ENCODE measurements around the gene IGLL1.

Gene IGLL1

DNA sequence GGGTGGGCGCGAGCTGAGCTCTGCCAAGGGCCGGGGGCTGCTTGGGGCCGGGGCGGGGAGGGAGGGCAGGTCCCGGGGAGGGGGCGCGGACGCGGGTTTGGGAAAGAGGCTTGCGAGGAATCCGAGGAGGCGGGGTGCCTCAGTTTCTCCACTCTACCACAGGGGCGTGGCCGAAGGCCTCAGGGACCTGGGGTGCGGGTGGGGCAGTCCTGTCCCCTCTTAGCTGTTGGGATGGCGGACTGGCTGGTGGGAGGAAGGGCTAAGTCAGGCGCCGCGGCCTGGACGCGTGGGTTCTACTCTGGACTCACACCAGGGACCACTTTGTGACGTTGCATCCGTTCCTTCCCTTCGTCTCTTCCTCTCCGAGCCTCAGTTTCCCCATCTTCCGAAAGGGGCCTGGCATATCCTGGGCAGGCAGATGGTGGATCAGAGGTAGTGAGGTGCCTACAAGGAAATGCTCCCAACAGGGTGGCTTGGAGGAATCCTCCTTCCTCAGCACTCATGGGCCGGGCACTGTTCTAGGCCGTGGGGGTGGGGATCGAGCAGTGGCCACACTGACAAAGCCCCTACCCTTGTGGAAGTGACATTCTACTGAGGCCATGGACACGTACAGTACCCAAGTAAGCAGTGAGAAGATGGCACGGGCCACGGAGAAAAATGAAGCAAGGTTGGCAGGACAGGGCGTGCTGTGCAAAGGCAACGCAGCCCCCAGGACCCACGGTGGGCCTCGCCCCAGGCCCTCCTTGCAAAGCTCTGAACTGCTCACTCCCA lies 13.2 kb downstream of the IGLL1 start:
- H3K9me2 ChIP-seq (replicated peaks; ENCODE audit: control insufficient read depth, low read length) = no peaks in the 10 kb centered on the region
- no peaks in the 10 kb centered on the region for H3K79me2 ChIP-seq (ENCODE audit: control insufficient read depth, low read length)
- H3K4me2 ChIP-seq (ENCODE audit: low read length) = no peak overlapping the region
- H3K27ac ChIP-seq (ENCODE audit: low read depth, low read length) = no peak overlapping the region
- H3K9me3 ChIP-seq (ENCODE audit: control insufficient read depth, insufficient read depth, low read length) = no peaks in the 10 kb centered on the region
- no peak for TF ChIP-seq EZH2phosphoT487 (IDR thresholded peaks at IDR 0.05; ENCODE audit: borderline replicate concordance, low read length)
- TF ChIP-seq, protein P1, sequence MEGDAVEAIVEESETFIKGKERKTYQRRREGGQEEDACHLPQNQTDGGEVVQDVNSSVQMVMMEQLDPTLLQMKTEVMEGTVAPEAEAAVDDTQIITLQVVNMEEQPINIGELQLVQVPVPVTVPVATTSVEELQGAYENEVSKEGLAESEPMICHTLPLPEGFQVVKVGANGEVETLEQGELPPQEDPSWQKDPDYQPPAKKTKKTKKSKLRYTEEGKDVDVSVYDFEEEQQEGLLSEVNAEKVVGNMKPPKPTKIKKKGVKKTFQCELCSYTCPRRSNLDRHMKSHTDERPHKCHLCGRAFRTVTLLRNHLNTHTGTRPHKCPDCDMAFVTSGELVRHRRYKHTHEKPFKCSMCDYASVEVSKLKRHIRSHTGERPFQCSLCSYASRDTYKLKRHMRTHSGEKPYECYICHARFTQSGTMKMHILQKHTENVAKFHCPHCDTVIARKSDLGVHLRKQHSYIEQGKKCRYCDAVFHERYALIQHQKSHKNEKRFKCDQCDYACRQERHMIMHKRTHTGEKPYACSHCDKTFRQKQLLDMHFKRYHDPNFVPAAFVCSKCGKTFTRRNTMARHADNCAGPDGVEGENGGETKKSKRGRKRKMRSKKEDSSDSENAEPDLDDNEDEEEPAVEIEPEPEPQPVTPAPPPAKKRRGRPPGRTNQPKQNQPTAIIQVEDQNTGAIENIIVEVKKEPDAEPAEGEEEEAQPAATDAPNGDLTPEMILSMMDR (IDR thresholded peaks at IDR 0.05; ENCODE audit: low read depth, low read length, poor library complexity, severe bottlenecking) = no peak
- H3K4me1 ChIP-seq (ENCODE audit: control insufficient read depth, low read length) = no peaks in the 10 kb centered on the region
- H3K36me3 ChIP-seq (ENCODE audit: control insufficient read depth, low read length) = no peaks in the 10 kb centered on the region
- H3F3A ChIP-seq (ENCODE audit: control insufficient read depth, insufficient read depth) = no peaks in the 10 kb centered on the region
- no peak overlapping the region for H3K4me3 ChIP-seq (ENCODE audit: low read length)
- H4K20me1 ChIP-seq (ENCODE audit: control insufficient read depth, insufficient read depth, low read depth, low read length) = no peaks in the 10 kb centered on the region
- peaks cover 6% of the 10 kb centered on the region for H3K27me3 ChIP-seq (ENCODE audit: control insufficient read depth, low read length)

DNA sequence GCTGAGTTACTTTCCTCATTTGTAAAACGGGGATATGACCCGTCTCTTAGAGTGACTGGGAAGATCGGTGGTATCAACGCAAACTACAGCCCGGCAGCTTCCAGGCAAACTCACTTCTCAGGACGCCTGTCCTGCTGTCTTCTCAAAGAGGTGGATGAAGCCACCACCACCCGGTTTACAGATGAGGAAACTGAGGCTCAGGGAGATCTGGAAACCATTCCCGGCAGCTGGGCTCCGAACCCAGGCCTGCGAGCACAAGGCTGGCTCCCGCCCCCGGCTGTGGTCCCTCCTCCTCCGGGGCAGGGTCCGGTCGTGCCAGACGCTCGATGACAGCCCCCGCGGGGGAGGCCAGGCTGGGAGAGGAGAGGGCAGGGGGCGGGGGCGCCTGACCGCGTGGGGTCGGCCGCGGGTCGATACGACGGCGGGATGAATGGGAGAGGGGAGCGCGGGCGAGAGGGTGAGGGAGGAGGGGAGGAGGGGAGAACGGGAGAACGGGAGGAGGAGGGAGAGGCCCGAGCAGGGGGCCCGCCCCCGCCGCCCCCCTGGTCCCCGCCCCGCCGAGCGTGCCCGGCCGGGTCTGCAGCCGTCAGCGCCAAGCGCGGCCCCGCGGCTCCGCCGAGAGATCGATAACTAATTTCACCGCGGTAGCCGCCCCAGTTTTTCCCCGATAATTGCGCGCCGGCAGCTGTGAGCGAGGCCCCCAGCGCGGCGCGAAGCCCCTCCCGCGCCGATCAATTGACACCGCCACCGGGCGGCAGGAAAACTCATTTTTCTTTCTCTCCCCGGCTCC lies 14.0 kb downstream of the IGLL1 start:
- no peaks in the 10 kb centered on the region for H3K36me3 ChIP-seq (ENCODE audit: control insufficient read depth, low read length)
- H3K4me3 ChIP-seq (ENCODE audit: low read length) = no peak overlapping the region
- H3F3A ChIP-seq (ENCODE audit: control insufficient read depth, insufficient read depth) = no peaks in the 10 kb centered on the region
- H3K4me1 ChIP-seq (ENCODE audit: control insufficient read depth, low read length) = no peaks in the 10 kb centered on the region
- H3K4me2 ChIP-seq (ENCODE audit: low read length) = no peak overlapping the region
- no peak overlapping the region for H3K27ac ChIP-seq (ENCODE audit: low read depth, low read length)
- H4K20me1 ChIP-seq (ENCODE audit: control insufficient read depth, insufficient read depth, low read depth, low read length) = no peaks in the 10 kb centered on the region
- no peaks in the 10 kb centered on the region for H3K9me3 ChIP-seq (ENCODE audit: control insufficient read depth, insufficient read depth, low read length)
- no peaks in the 10 kb centered on the region for H3K79me2 ChIP-seq (ENCODE audit: control insufficient read depth, low read length)
- TF ChIP-seq, protein P1 (IDR thresholded peaks at IDR 0.05; ENCODE audit: low read depth, low read length, poor library complexity, severe bottlenecking) = no peak
- TF ChIP-seq EZH2phosphoT487 (IDR thresholded peaks at IDR 0.05; ENCODE audit: borderline replicate concordance, low read length) = no peak
- no peaks in the 10 kb centered on the region for H3K9me2 ChIP-seq (replicated peaks; ENCODE audit: control insufficient read depth, low read length)
- peaks cover 6% of the 10 kb centered on the region for H3K27me3 ChIP-seq (ENCODE audit: control insufficient read depth, low read length)

DNA sequence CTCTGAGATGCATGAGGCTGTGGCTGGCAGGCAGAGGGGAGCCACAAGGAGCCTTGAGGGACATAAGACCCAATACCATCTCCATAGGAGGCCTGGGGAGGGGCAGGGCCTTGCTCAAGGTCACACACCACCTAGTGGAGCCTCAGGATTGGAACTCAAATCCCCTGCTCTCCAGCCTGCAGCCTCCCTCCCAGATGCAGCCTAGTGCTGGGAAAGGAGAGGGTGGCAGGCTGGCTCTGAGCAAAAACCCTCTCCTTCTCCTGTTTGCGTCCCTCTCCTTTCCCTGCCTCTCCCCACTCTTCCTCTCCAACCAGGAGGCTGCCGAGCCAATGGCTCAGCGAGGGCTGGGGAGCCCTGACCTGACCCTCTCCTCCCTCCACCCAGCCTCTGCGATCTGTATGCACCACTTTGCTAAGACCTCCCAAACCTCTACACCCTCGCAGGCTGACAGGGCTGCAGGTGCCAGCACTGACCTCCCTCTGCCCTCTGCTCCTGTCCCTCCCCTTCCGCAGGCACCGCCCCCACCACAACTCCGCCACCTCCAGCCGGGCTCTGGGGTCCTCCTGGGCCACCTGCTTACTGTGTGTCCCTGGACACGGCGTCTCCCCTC lies 14.7 kb downstream of the IGLL1 start:
- Histone ChIP-seq H3K36me3 (ENCODE audit: control insufficient read depth, low read length) (no peaks in the 10 kb centered on the region), H3K4me1 (ENCODE audit: control insufficient read depth, low read length) (no peaks in the 10 kb centered on the region)

More for the DNA sequence above, 14.7 kb downstream of the IGLL1 start:
- Histone ChIP-seq H3K9me2 (replicated peaks; ENCODE audit: control insufficient read depth, low read length) (no peaks in the 10 kb centered on the region), H3K27me3 (ENCODE audit: control insufficient read depth, low read length) (peaks cover 6% of the 10 kb centered on the region), H3K4me2 (ENCODE audit: low read length) (no peak overlapping the region), H3K27ac (ENCODE audit: low read depth, low read length) (no peak overlapping the region), H3K79me2 (ENCODE audit: control insufficient read depth, low read length) (no peaks in the 10 kb centered on the region), H3F3A (ENCODE audit: control insufficient read depth, insufficient read depth) (no peaks in the 10 kb centered on the region), H3K9me3 (ENCODE audit: control insufficient read depth, insufficient read depth, low read length) (no peaks in the 10 kb centered on the region), H3K4me3 (ENCODE audit: low read length) (no peak overlapping the region), H4K20me1 (ENCODE audit: control insufficient read depth, insufficient read depth, low read depth, low read length) (no peaks in the 10 kb centered on the region)
- TF ChIP-seq, protein P1 (IDR thresholded peaks at IDR 0.05; ENCODE audit: low read depth, low read length, poor library complexity, severe bottlenecking) = no peak
- TF ChIP-seq EZH2phosphoT487 (IDR thresholded peaks at IDR 0.05; ENCODE audit: borderline replicate concordance, low read length) = no peak

All from DOHH2 (cell line).